Activated CD4-positive, CD25-positive, alpha-beta regulatory T cell treated with anti-CD3 and anti-CD28 coated beads, Interleukin-2, amount 50 U/mL, for 72 hours (primary cell): ENCODE measurements around the gene ROMO1.
"Not testable (repeated sequence)": the region's sequence is repeated elsewhere in the genome, so short reads cannot be mapped to it uniquely, and the experiment has no call there.

Experiments
- DNase-seq: peaks from one replicate; pipeline ENCODE4 v3.0.0; 2021

ROMO1 gene

GRCh38 chr20:35732644-35732982 lies 33.4 kb downstream of the ROMO1 start:
- no peak for DNase-seq

- DNase-seq = no peak
Observed at GRCh38 chr20:35734374-35734773, 35.2 kb downstream of the ROMO1 start.

- DNase-seq = no peak
Observed at GRCh38 chr20:35734777-35735649, 35.8 kb downstream of the ROMO1 start.

GRCh38 chr20:35735826-35736470 lies 36.7 kb downstream of the ROMO1 start:
- no peak for DNase-seq

GRCh38 chr20:35737865-35738333 lies 38.7 kb downstream of the ROMO1 start:
- no peak for DNase-seq

- no peak for DNase-seq
Observed at GRCh38 chr20:35738410-35739179, 39.4 kb downstream of the ROMO1 start.

- no peak for DNase-seq
Observed at GRCh38 chr20:35739294-35740163, 40.3 kb downstream of the ROMO1 start.

- peak; percentile 96 for DNase-seq
Observed at GRCh38 chr20:35741892-35742740, 42.9 kb downstream of the ROMO1 start, which contains the start of gene RBM39. RBM39 (minus strand) TSS chr20:35742260; CDS start chr20:35740874, 1,386 bp downstream.

- no peak for DNase-seq
Observed at GRCh38 chr20:35742741-35743523, 43.7 kb downstream of the ROMO1 start.

- no peak for DNase-seq
Observed at GRCh38 chr20:35743693-35744491, 44.7 kb downstream of the ROMO1 start.

- DNase-seq = not testable (repeated sequence)
Observed at GRCh38 chr20:35744492-35744841, 45.3 kb downstream of the ROMO1 start.
